ENCODE results near the gene TADA2A. TPM values are rescaled to one million over a fixed set of nuclear protein-coding genes. Genes with fewer than 3 reads are reported as not detected.

TADA2A gene
- total RNA-seq, 1 donor: 15.5 TPM

DNA sequence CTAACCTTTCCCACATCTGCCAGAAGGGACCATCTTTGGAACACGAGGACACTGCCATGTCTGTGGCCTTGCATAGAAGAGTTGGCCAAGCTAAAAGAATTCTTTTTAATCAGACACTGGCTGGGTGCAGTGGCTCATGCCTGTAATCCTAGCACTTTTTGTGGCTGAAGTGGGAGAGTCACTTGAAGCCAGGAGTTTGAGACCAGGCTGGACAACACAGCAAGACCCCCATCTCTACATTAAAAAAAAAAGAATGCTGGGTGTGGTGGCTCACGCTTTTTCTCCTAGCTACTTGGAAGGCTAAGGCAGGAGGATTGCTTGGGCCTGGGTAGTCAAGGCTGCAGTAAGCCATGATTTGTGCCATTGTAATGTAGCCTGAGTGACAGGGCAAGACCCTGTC, 73.7 kb downstream of the TADA2A start:
- TF ChIP-seq, protein P1, sequence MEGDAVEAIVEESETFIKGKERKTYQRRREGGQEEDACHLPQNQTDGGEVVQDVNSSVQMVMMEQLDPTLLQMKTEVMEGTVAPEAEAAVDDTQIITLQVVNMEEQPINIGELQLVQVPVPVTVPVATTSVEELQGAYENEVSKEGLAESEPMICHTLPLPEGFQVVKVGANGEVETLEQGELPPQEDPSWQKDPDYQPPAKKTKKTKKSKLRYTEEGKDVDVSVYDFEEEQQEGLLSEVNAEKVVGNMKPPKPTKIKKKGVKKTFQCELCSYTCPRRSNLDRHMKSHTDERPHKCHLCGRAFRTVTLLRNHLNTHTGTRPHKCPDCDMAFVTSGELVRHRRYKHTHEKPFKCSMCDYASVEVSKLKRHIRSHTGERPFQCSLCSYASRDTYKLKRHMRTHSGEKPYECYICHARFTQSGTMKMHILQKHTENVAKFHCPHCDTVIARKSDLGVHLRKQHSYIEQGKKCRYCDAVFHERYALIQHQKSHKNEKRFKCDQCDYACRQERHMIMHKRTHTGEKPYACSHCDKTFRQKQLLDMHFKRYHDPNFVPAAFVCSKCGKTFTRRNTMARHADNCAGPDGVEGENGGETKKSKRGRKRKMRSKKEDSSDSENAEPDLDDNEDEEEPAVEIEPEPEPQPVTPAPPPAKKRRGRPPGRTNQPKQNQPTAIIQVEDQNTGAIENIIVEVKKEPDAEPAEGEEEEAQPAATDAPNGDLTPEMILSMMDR (IDR thresholded peaks at IDR 0.05; ENCODE audit: insufficient read depth, low read depth, low read length): no peak
- no peak overlapping the region for H3K4me3 ChIP-seq (ENCODE audit: low read depth, low read length)
- DNase-seq (ENCODE audit: low read depth): no peak

DNA sequence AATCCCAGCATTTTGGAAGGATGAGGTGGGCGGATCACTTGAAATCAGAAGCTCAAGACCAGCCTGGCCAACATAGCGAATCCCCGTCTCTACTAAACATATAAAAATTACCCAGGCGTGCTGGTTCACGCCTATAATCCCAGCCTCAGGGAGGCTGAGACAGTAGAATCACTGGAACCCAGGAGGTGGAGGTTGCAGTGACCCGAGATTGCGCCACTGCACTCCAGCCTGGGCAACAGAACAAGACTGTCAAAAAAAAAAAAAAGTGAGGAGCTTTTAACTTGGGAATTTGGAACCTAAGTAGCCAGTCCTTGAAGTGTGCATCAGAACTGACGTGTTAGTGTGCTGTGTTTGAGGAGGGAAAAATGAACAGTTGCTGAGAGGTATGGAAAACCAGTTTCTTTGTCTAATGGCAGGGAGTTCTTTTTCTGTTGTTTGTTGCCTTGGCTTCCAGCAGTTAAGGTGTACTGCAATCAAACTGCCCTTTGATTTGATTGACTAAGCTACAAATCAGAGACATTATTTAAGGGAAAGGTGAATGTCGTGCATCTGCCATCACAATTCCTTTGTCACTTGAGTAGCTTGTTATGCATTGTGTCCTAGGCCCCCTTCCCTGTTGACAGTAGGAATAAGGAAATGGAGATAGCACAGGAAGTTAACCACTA, 74.4 kb downstream of the TADA2A start:
- TF ChIP-seq, protein P1 (IDR thresholded peaks at IDR 0.05; ENCODE audit: insufficient read depth, low read depth, low read length): no peak
- peak; percentile 58 for DNase-seq (ENCODE audit: low read depth)
- no peak overlapping the region for H3K4me3 ChIP-seq (ENCODE audit: low read depth, low read length)

DNA sequence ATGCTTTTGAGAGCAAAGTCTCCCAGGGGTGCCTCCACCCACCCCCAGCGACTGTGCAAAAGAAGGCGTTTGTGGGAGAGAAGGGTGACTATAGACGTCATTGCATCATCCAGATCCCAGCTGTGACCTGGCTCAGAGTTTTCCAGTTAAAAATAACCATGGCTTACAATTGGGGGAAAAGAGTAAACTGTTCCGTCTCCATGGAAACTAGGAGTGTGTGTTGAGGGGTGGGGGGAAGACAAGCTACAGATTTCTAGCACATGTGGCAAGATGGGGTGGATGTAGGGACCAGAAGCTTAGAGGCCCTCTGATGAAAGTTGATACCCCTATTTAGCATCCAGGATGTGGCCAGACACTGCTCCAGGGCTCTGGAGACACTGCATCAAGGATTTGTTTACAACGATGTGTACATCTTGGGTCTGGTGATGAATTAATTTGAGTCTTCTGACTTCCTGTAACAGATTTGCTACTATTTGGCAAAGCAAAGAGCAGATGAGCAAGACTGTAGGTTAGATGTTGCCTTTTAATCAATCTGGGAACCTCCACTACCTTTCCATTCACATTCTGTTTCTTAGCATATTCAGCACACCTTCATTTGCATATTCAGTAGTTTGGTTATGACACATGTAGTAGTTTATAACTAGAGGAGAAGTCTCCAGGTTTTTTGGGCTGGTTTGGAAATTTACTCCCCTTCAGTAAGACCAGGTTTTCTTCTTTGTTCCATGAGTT, 76.8 kb downstream of the TADA2A start:
- DNase-seq (ENCODE audit: low read depth): peak; percentile 98

DNA sequence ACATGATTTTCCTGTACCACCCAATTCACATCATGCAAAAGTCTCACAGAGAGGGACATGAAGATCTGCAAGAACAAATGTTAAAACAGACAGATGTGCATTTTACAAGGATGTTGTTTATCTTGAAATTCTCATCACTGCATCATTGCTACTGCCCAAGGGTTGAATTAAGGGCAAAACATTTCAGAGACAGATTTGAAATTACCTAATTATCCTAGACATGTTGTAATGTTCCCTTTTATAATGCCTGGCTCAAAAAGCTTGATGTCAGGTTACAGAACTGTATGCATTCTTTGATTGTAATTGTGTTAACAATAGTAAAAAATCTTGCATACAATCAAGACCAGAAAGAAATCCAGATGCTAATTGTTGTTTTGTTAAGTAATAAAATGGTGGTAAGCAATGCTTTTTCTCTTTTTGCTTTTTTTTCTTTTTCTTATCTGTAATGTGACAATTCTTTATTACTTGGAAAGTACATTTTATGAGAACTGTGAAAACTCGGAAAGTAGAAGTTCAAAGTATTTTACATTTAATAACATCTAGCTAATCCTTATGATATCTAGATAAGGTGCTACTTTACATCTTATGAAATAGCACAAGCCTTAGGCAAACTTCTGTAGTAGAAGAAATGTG, 79.4 kb downstream of the TADA2A start:
- TF ChIP-seq, protein P1 (IDR thresholded peaks at IDR 0.05; ENCODE audit: insufficient read depth, low read depth, low read length): no peak
- DNase-seq (ENCODE audit: low read depth): peak; percentile 84
- H3K4me3 ChIP-seq (ENCODE audit: low read depth, low read length): no peak overlapping the region

More for the DNA sequence above, 76.8 kb downstream of the TADA2A start:
- no peak overlapping the region for H3K4me3 ChIP-seq (ENCODE audit: low read depth, low read length)
- TF ChIP-seq, protein P1 (IDR thresholded peaks at IDR 0.05; ENCODE audit: insufficient read depth, low read depth, low read length): no peak

DNA sequence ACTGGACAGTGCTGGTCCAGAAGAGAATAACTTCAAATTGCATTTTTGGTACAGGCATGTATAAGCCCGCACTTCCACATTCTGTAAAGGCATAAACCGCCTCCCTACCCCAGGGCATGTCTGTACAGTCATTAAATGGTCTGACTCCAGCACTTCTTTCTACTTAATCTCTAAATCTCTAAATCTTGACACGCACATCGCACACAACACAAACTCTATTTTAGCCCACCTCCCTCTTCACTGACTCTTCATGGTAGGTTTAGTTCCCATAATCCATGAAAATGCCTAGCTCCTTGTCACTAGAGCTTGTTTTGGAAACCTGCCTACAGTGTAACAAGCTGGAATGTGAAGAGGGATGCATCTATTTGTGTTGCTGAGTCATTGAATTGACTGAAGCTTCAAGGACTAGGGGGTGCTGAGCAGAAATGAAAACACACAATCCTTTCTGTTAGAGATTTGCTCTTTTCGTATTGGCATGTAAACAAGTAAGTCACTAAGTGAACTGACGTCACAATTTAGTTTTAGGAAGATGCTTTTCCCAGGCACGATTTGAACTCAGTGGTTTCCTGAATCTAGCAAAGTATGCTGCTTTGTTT, 81.4 kb downstream of the TADA2A start:
- TF ChIP-seq, protein P1 (IDR thresholded peaks at IDR 0.05; ENCODE audit: insufficient read depth, low read depth, low read length): no peak
- H3K4me3 ChIP-seq (ENCODE audit: low read depth, low read length): peak overlapping the region; percentile 83
- DNase-seq (ENCODE audit: low read depth): peak; percentile 97

DNA sequence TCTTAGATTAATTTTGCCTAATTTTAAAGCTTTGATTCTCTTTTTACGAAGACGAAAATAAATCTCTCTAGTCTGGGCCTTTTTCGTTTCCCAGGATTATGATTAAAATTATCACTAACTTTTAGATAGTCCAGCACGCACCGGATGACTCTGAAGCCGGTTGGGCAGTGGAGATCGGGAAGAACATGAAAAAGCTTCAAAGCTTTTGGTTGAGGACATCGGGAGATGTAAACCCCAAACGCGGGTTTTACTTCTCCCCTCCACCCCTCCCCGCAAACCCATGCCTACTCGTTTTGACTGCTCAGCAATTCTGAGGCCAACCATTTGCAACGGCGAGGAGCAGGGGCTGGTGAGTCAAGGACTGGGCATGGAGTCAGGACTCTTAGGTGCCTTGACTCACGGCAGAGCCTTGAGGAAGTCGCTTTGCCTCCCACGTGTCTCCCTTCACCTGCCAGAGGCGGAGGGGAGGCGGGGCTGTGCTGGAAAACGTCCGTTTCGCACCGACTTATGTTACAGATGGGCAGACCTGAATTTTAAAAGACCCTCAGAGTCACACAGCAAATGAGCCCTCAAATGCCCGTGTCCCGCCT, 82.0 kb downstream of the TADA2A start:
- TF ChIP-seq, protein P1 (IDR thresholded peaks at IDR 0.05; ENCODE audit: insufficient read depth, low read depth, low read length): no peak
- peak overlapping the region; percentile 83 for H3K4me3 ChIP-seq (ENCODE audit: low read depth, low read length)
- peak; percentile 93 for DNase-seq (ENCODE audit: low read depth)
